Liver (tissue), 9 donors: ENCODE data around the gene NGF. TPM values are rescaled to one million over a fixed set of nuclear protein-coding genes. Genes with fewer than 3 reads are reported as not detected.

Experiments used
- DNase-seq: peaks from one replicate; pipeline ENCODE4 v3.0.0-alpha.2; 2017; ENCODE audit warnings: low spot score
- H3K27ac ChIP-seq, 2 donors: one replicate each; pipeline ENCODE4 v1.7.0; 2013; ENCODE audit warnings: inconsistent platforms in 2 of 2, low read length in 2 of 2, control low read depth in 1 of 2, low read depth in 1 of 2, mild to moderate bottlenecking in 1 of 2
- H3K27me3 ChIP-seq, 4 donors: one replicate each; pipeline versions ENCODE4 v1.6.1 to v1.7.0; 2013; ENCODE audit warnings: low read length in 3 of 4, inconsistent platforms in 1 of 4, mild to moderate bottlenecking in 1 of 4, moderate library complexity in 1 of 4; ENCODE audit not compliant: control insufficient read depth in 4 of 4, insufficient read depth in 4 of 4
- H3K36me3 ChIP-seq, 4 donors: one replicate each; pipeline versions ENCODE4 v1.6.1 to v1.7.0; 2013; ENCODE audit warnings: low read length in 3 of 4, mild to moderate bottlenecking in 3 of 4, low read depth in 1 of 4, moderate library complexity in 1 of 4; ENCODE audit not compliant: control insufficient read depth in 4 of 4, insufficient read depth in 3 of 4
- H3K4me1 ChIP-seq, 4 donors: one replicate each; pipeline versions ENCODE4 v1.6.1 to v1.7.0; 2013; ENCODE audit warnings: low read length in 3 of 4, mild to moderate bottlenecking in 3 of 4, moderate library complexity in 1 of 4; ENCODE audit not compliant: control insufficient read depth in 4 of 4, insufficient read depth in 4 of 4
- H3K4me3 ChIP-seq, 3 donors: one replicate each; pipeline versions ENCODE4 v1.6.1 to v1.7.0; 2013; ENCODE audit warnings: low read length in 3 of 3, control low read depth in 1 of 3, low read depth in 1 of 3, mild to moderate bottlenecking in 1 of 3
- H3K9ac ChIP-seq, 2 donors: one replicate each; pipeline ENCODE4 v1.7.0; 2013; ENCODE audit warnings: low read length in 2 of 2, mild to moderate bottlenecking in 2 of 2, moderate library complexity in 2 of 2, control low read depth in 1 of 2, low read depth in 1 of 2
- H3K9me3 ChIP-seq, 4 donors: one replicate each; pipeline versions ENCODE4 v1.6.1 to v1.7.0; 2013; ENCODE audit warnings: low read length in 3 of 4; ENCODE audit not compliant: control insufficient read depth in 4 of 4
- ATF3 ChIP-seq: IDR thresholded peaks from 2 replicates; pipeline ENCODE4 v1.6.1; 2016; ENCODE audit warnings: antibody characterized with exemption
- CTCF ChIP-seq: fragments of 150-350 bp; IDR thresholded peaks from 2 replicates; pipeline ENCODE4 v1.5.1; 2017; ENCODE audit warnings: improper control_type of control experiment, low read depth, low read length; ENCODE audit not compliant: missing input control
- EGR1 ChIP-seq, 2 donors: IDR thresholded peaks; 2 replicates each; pipeline ENCODE4 v1.6.1; 2016 to 2018; ENCODE audit warnings: antibody characterized with exemption in 2 of 2, low read depth in 2 of 2
- FOXA1 ChIP-seq: IDR thresholded peaks from 2 replicates; pipeline ENCODE4 v1.6.1; 2016; ENCODE audit warnings: antibody characterized with exemption
- FOXA2 ChIP-seq: IDR thresholded peaks from 2 replicates; pipeline ENCODE4 v1.6.1; 2016; ENCODE audit warnings: antibody characterized with exemption
- GABPA ChIP-seq, 2 donors: IDR thresholded peaks in 1 of 2; conservative IDR thresholded peaks in 1 of 2; 2 replicates each; pipeline ENCODE4 v1.6.1; 2016; ENCODE audit warnings: antibody characterized with exemption in 2 of 2, mild to moderate bottlenecking in 1 of 2, moderate library complexity in 1 of 2
- HNF4A ChIP-seq, 2 donors: conservative IDR thresholded peaks; 2 replicates each; pipeline ENCODE4 v1.6.1; 2016; ENCODE audit warnings: antibody characterized with exemption in 2 of 2, mild to moderate bottlenecking in 2 of 2
- HNF4G ChIP-seq: IDR thresholded peaks from 2 replicates; pipeline ENCODE4 v1.6.1; 2016; ENCODE audit warnings: antibody characterized with exemption
- JUND ChIP-seq, 2 donors: IDR thresholded peaks; 2 replicates each; pipeline ENCODE4 v1.6.1; 2016; ENCODE audit warnings: antibody characterized with exemption in 2 of 2
- MAX ChIP-seq: IDR thresholded peaks from 2 replicates; pipeline ENCODE4 v1.6.1; 2016; ENCODE audit warnings: antibody characterized with exemption
- NR2F2 ChIP-seq: IDR thresholded peaks from 2 replicates; pipeline ENCODE4 v1.6.1; 2016; ENCODE audit warnings: antibody characterized with exemption
- RAD21 ChIP-seq, 2 donors: IDR thresholded peaks; 2 replicates each; pipeline ENCODE4 v1.6.1; 2016; ENCODE audit warnings: antibody characterized with exemption in 2 of 2, mild to moderate bottlenecking in 2 of 2
- REST ChIP-seq: IDR thresholded peaks from 2 replicates; pipeline ENCODE4 v1.6.1; 2016; ENCODE audit warnings: antibody characterized with exemption, mild to moderate bottlenecking
- RXRA ChIP-seq, 2 donors: IDR thresholded peaks; 2 replicates each; pipeline ENCODE4 v1.6.1; 2017 to 2018; ENCODE audit warnings: antibody characterized with exemption in 2 of 2, mild to moderate bottlenecking in 1 of 2
- SP1 ChIP-seq: IDR thresholded peaks from 2 replicates; pipeline ENCODE4 v1.6.1; 2018; ENCODE audit warnings: antibody characterized with exemption, mild to moderate bottlenecking
- TAF1 ChIP-seq: conservative IDR thresholded peaks from 2 replicates; pipeline ENCODE4 v1.6.1; 2016; ENCODE audit warnings: antibody characterized with exemption, mild to moderate bottlenecking
- YY1 ChIP-seq: IDR thresholded peaks from 2 replicates; pipeline ENCODE4 v1.6.1; 2016; ENCODE audit warnings: antibody characterized with exemption, mild to moderate bottlenecking
- ZBTB33 ChIP-seq: IDR thresholded peaks from 2 replicates; pipeline ENCODE4 v1.6.1; 2016; ENCODE audit warnings: antibody characterized with exemption
- WGBS: extraction: QIAGEN DNeasy Blood & Tissue Kit; methylation state at CpG from one replicate; pipeline ENCODE4 v1.1.7; 2013; 5-methylcytosine and 5-hydroxymethylcytosine counted together
- polyA plus RNA-seq, 2 donors: library from polyadenylated mRNA; stranded (reverse) in 1 of 2; unstranded in 1 of 2; fragments of 200-250 nt in 1 of 2; fragments of >200 nt in 1 of 2; fragmentation: Nextera tagmentation in 1 of 2; extraction: Ambion mirVana in 1 of 2; gene quantifications; one replicate each; pipeline versions ENCODE4 v1.2.1 to v1.2.3, GENCODE V29; 2013 to 2015
- total RNA-seq, 2 donors: library from RNA; depleted of rRNA; stranded (reverse); fragments of >200 nt; gene quantifications; one replicate each; pipeline ENCODE4 v1.2.3, GENCODE V29; 2014
- donor health status: healthy.
- donor health status: healthy.
- donor health status: healthy.
- donor health status: healthy.
- donor health status: healthy.

The NGF gene
- total and polyA plus RNA-seq, 4 donors: 0.79 to 2.1 (median 1.2) TPM

- H3K27ac ChIP-seq: no peak overlapping the region
- H3K4me1 ChIP-seq: no peaks in the 10 kb centered on the region
- no peak overlapping the region for H3K4me3 ChIP-seq
- DNase-seq: no peak
- TF ChIP-seq ZBTB33 (no peak), RAD21 (IDR thresholded peaks at IDR 0.05) (no peak)
- no peaks in the 10 kb centered on the region for H3K36me3 ChIP-seq
- H3K9ac ChIP-seq: no peak overlapping the region
- H3K9me3 ChIP-seq: no peaks in the 10 kb centered on the region
- no peaks in the 10 kb centered on the region for H3K27me3 ChIP-seq
- 76% methylated on average over 10 of the region's 10 CpGs for WGBS
Observed at GRCh38 chr1:115266729-115267421, 71.2 kb downstream of the NGF start.

- Histone ChIP-seq H3K4me3 (no peak overlapping the region), H3K9ac (no peak overlapping the region), H3K36me3 (no peaks in the 10 kb centered on the region), H3K4me1 (no peaks in the 10 kb centered on the region), H3K27ac (no peak overlapping the region), H3K27me3 (no peaks in the 10 kb centered on the region), H3K9me3 (no peaks in the 10 kb centered on the region)
- WGBS: 52% methylated on average over 1 of the region's 1 CpG
- TF ChIP-seq TAF1 (no peak), ATF3 (no peak), HNF4G (no peak), RAD21 (IDR thresholded peaks at IDR 0.05) (no peak), ZBTB33 (no peak), EGR1 (IDR thresholded peaks at IDR 0.05; ENCODE audit: low read depth in 2 of 2) (no peak), JUND (IDR thresholded peaks at IDR 0.05) (no peak), HNF4A (conservative IDR thresholded peaks at IDR 0.05) (no peak), CTCF (no peak), REST (no peak), RXRA (IDR thresholded peaks at IDR 0.05) (no peak), FOXA1 (no peak), GABPA (IDR thresholded peaks at IDR 0.05 in 1 of 2, conservative IDR thresholded peaks at IDR 0.05 in 1 of 2) (no peak), NR2F2 (no peak), YY1 (no peak), FOXA2 (no peak), MAX (no peak), SP1 (no peak)
- DNase-seq: no peak
Observed at GRCh38 chr1:115265099-115265498, 73.0 kb downstream of the NGF start.
